Measurements from ENCODE around the gene POC1A. TPM values are rescaled to one million over a fixed set of nuclear protein-coding genes. Genes with fewer than 3 reads are reported as not detected.

POC1A gene
- total and polyA plus RNA-seq, 8 donors: 0.37 to 1.1 (median 0.71) TPM

DNA sequence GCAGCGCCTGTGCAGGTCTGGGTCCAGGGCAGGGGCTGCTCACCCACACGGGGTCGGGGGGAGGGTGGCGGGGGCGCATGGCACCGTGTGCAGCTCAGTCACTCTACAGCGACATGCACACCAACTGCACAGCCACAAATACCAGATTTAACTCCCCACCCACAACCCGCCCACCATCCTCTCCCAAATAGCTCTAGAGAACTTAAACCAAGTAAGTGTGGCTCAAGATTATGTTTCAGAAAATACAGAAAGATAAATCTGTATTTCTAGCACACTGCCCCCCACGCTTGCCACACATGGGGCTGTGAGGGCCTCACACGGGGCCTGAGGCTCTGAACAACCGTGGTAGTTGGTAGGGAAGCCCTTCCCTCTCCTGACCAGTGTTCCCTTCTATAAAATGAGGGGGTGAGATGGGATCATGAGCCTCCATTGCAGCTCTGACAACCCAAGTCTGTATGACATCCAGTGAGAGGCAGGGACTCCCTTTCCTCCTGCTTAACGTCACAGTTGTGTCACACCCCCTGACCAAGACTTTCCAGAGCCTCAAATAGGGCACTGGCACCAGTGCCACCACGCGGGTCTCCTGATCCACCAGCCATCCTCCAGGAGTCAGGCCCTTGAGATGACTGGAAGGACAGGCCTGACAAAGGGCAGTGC is 23.1 kb downstream of the POC1A start:
- DNase-seq (no peak), ATAC-seq (no peak), FAIRE-seq (no peak)
- 82 to 92% methylated on average over 14 of the region's 14 CpGs for WGBS, 2 donors
- TF ChIP-seq, protein P1, sequence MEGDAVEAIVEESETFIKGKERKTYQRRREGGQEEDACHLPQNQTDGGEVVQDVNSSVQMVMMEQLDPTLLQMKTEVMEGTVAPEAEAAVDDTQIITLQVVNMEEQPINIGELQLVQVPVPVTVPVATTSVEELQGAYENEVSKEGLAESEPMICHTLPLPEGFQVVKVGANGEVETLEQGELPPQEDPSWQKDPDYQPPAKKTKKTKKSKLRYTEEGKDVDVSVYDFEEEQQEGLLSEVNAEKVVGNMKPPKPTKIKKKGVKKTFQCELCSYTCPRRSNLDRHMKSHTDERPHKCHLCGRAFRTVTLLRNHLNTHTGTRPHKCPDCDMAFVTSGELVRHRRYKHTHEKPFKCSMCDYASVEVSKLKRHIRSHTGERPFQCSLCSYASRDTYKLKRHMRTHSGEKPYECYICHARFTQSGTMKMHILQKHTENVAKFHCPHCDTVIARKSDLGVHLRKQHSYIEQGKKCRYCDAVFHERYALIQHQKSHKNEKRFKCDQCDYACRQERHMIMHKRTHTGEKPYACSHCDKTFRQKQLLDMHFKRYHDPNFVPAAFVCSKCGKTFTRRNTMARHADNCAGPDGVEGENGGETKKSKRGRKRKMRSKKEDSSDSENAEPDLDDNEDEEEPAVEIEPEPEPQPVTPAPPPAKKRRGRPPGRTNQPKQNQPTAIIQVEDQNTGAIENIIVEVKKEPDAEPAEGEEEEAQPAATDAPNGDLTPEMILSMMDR (IDR thresholded peaks at IDR 0.05): no peak
- intact Hi-C loops (cut with DNase I): no loop called here
- H3K27ac ChIP-seq: no peak overlapping the region
- H3K9me3 ChIP-seq: no peaks in the 10 kb centered on the region
- no peaks in the 10 kb centered on the region for H3K27me3 ChIP-seq
- H3K36me3 ChIP-seq: no peaks in the 10 kb centered on the region
- no peak overlapping the region for H3K4me3 ChIP-seq
- no peaks in the 10 kb centered on the region for H3K4me1 ChIP-seq

DNA sequence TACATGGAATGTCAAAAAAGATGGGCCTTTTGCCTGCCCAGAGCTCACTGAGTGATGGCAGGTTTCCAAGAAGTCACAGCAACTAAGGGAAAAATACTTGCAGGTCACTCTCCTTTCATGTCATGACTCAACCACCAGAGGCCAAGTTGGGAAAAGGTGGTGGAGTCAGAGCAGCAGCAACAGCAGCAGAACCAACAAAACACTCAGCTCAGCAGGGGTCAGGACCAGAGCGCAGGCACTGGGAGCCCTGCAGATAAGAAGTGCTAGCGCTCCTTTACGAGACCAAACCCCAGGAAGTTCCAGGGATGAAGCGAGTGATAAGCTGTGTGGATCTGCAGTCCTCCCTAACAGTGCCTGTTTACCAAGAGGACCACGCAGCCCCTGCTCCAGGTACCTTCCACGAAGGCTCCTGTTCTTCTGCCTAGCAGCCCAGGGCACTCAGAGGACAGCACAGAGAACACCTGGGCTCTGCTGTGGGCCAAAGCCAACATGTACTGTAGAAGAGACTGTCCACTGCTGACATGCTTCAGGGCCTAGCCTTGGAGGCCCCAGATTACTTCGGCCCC is 26.0 kb downstream of the POC1A start:
- H3K4me1 ChIP-seq: no peaks in the 10 kb centered on the region
- no peak for FAIRE-seq
- no peak overlapping the region for H3K27ac ChIP-seq
- peak in 2 of 4 donors; percentile 11 to 17 for ATAC-seq
- 81 to 84% methylated on average over 7 of the region's 7 CpGs for WGBS, 2 donors
- no peak overlapping the region for H3K4me3 ChIP-seq
- H3K36me3 ChIP-seq: no peaks in the 10 kb centered on the region
- H3K27me3 ChIP-seq: no peaks in the 10 kb centered on the region
- TF ChIP-seq, protein P1 (IDR thresholded peaks at IDR 0.05): no peak
- no peaks in the 10 kb centered on the region for H3K9me3 ChIP-seq
- intact Hi-C loops (cut with DNase I): loop anchor here in 2 of 3 donors (5.0 to 10.0 kb wide), 2 partner anchors 126 to 183 kb away; partner anchors contain the start of genes PARP3 (in 1 of the 2) and RRP9 (in 1 of the 2)
- DNase-seq: no peak

DNA sequence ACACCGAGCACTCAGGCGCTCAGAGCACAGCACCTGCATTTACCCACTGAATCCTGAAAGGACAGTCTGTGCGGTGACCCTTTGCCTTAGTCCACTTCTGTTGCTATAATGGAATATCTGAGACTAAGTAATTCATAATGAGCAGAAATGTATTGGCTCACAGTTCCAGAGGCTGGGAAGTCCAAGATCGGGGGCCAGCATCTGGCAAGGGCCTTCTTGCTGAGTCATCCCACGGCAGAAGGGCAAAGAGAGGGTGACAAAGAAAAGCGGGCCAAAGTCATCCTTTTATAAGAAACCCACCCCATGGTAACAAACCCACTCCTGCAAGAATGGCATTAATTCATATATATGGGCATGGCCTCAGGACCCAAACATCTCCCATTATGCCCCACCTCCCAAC is 27.7 kb downstream of the POC1A start:
- Histone ChIP-seq H3K36me3 (no peaks in the 10 kb centered on the region), H3K9me3 (no peaks in the 10 kb centered on the region), H3K27me3 (no peaks in the 10 kb centered on the region), H3K4me1 (no peaks in the 10 kb centered on the region), H3K4me3 (no peak overlapping the region), H3K27ac (no peak overlapping the region)
- no peak for ATAC-seq
- intact Hi-C loops (cut with DNase I): loop anchor here in 2 of 3 donors (5.0 to 10.0 kb wide), 2 partner anchors 124 to 182 kb away; partner anchors contain the start of genes PARP3 (in 1 of the 2) and RRP9 (in 1 of the 2)
- DNase-seq: no peak
- TF ChIP-seq, protein P1 (IDR thresholded peaks at IDR 0.05): no peak
- 93 to 96% methylated on average over 6 of the region's 6 CpGs for WGBS, 2 donors
- FAIRE-seq: no peak

DNA sequence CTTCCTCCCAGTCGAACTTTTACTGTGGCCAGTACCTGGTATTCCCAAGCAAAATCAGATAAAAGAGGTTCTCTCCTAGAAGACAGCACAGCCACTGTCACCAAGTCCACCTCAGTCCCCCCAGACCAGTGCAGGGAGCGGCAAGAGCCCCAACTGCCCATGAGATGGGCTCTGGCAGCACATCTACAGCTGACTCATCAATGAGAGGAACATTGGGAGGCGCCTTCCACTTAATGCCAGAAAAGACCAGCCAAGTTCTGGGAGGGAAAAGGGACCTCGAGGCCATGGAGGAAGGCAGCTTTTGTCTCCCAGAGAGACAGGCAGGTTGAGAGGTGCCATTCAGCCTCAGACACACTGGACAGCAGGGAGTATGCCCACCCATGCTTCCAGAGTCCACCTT is 28.2 kb downstream of the POC1A start:
- no peaks in the 10 kb centered on the region for H3K36me3 ChIP-seq
- no peaks in the 10 kb centered on the region for H3K9me3 ChIP-seq
- no peaks in the 10 kb centered on the region for H3K27me3 ChIP-seq
- no peak overlapping the region for H3K4me3 ChIP-seq
- ATAC-seq: no peak
- H3K4me1 ChIP-seq: no peaks in the 10 kb centered on the region
- peak in 1 of 6 donors; percentile 19 for DNase-seq
- TF ChIP-seq, protein P1 (IDR thresholded peaks at IDR 0.05): no peak
- intact Hi-C loops (cut with DNase I): loop anchor here in 2 of 3 donors (5.0 to 10.0 kb wide), 2 partner anchors 124 to 181 kb away; partner anchors contain the start of genes PARP3 (in 1 of the 2) and RRP9 (in 1 of the 2)
- 79 to 83% methylated on average over 4 of the region's 4 CpGs for WGBS, 2 donors
- H3K27ac ChIP-seq: no peak overlapping the region
- FAIRE-seq: no peak

Data from pancreas (tissue), 10 donors.